SK-N-MC (cell line): ENCODE data around the gene RHBDL1.

Experiments
- EZH2 ChIP-seq: fragments of 200-600 bp; sonication (generic); IDR thresholded peaks from one replicate; pipeline ENCODE4 v1.6.1; 2017; ENCODE audit warnings: antibody characterized with exemption
- POLR2AphosphoS5 ChIP-seq: IDR thresholded peaks from 2 replicates; pipeline ENCODE4 v1.6.1; 2012; ENCODE audit warnings: mild to moderate bottlenecking, low read depth, low read length, borderline replicate concordance

- no peak for TF ChIP-seq POLR2AphosphoS5
- no peak for TF ChIP-seq EZH2
Observed at GRCh38 chr16:652454-653305, 22.8 kb upstream of the RHBDL1 start.
